MM.1S (cell line): ENCODE measurements around the gene AP1G2.

Experiments used
- DNase-seq: peaks from one replicate; pipeline ENCODE4 v3.0.0-alpha.2; 2015
- H2AFZ ChIP-seq: fragments of 300-600 bp; sonication (generic); 2 replicates; pipeline ENCODE4 v1.6.0; 2016; ENCODE audit warnings: antibody characterized with exemption, low read length
- H3F3A ChIP-seq: fragments of 300-600 bp; sonication (generic); 2 replicates; pipeline ENCODE4 v1.6.1; 2016; ENCODE audit warnings: mild to moderate bottlenecking, antibody characterized with exemption, low read length, moderate library complexity, mixed read lengths; ENCODE audit not compliant: insufficient read depth
- H3K27ac ChIP-seq: fragments of 300-600 bp; sonication (generic); 2 replicates; pipeline ENCODE4 v1.5.1; 2016; ENCODE audit warnings: mild to moderate bottlenecking, low read length
- H3K27me3 ChIP-seq: fragments of 300-600 bp; sonication (generic); replicated peaks from 2 replicates; pipeline ENCODE4 v1.6.0; 2016; ENCODE audit warnings: low read length; ENCODE audit not compliant: insufficient read depth
- H3K36me3 ChIP-seq: fragments of 300-600 bp; sonication (generic); replicated peaks from 2 replicates; pipeline ENCODE4 v1.6.1; 2016; ENCODE audit warnings: mild to moderate bottlenecking, low read length, mixed read lengths; ENCODE audit not compliant: insufficient read depth
- H3K4me1 ChIP-seq: fragments of 300-600 bp; sonication (generic); 2 replicates; pipeline ENCODE4 v1.6.1; 2016; ENCODE audit warnings: low read length, mixed read lengths
- H3K4me2 ChIP-seq: fragments of 300-600 bp; sonication (generic); 2 replicates; pipeline ENCODE4 v1.6.0; 2016; ENCODE audit warnings: low read depth, low read length
- H3K4me3 ChIP-seq: fragments of 300-600 bp; sonication (generic); 2 replicates; pipeline ENCODE4 v1.5.1; 2016; ENCODE audit warnings: low read length, mixed read lengths
- H3K79me2 ChIP-seq: fragments of 300-600 bp; sonication (generic); 2 replicates; pipeline ENCODE4 v1.6.1; 2016; ENCODE audit warnings: mixed run types, low read length, mixed read lengths
- H3K9ac ChIP-seq: fragments of 300-600 bp; sonication (generic); 2 replicates; pipeline ENCODE4 v1.6.1; 2016; ENCODE audit warnings: low read length, mixed read lengths
- H3K9me2 ChIP-seq: fragments of 300-600 bp; sonication (generic); replicated peaks from 2 replicates; pipeline ENCODE4 v1.6.1; 2016; ENCODE audit warnings: mild to moderate bottlenecking, low read length, mixed read lengths; ENCODE audit not compliant: insufficient read depth
- H3K9me3 ChIP-seq: fragments of 300-600 bp; sonication (generic); replicated peaks from 2 replicates; pipeline ENCODE4 v1.6.1; 2016; ENCODE audit warnings: mild to moderate bottlenecking, low read length, mixed read lengths; ENCODE audit not compliant: insufficient read depth
- H4K20me1 ChIP-seq: fragments of 300-600 bp; sonication (generic); 2 replicates; pipeline ENCODE4 v1.6.1; 2016; ENCODE audit warnings: mild to moderate bottlenecking, low read length, moderate library complexity, mixed read lengths; ENCODE audit not compliant: insufficient read depth
- CTCF ChIP-seq: fragments of 300-600 bp; sonication (generic); IDR thresholded peaks from 2 replicates; pipeline ENCODE4 v1.5.1; 2016; ENCODE audit warnings: antibody characterized with exemption, low read length, mixed read lengths
- EZH2 ChIP-seq: fragments of 300-600 bp; sonication (generic); optimal IDR thresholded peaks from 2 replicates; pipeline ENCODE3; 2017; ENCODE audit warnings: low read depth, mild to moderate bottlenecking, antibody characterized with exemption, low read length, mixed read lengths
- EZH2phosphoT487 ChIP-seq: fragments of 300-600 bp; sonication (generic); IDR thresholded peaks from 2 replicates; pipeline ENCODE4 v1.6.1; 2018; ENCODE audit warnings: antibody characterized with exemption, low read length

The AP1G2 gene

GRCh38 chr14:23579739-23580138, 12.1 kb upstream of the AP1G2 start:
- H3K9me3 ChIP-seq: no peaks in the 10 kb centered on the region
- H3K9ac ChIP-seq: no peak overlapping the region
- H3K27me3 ChIP-seq: 0 out of 2 replicates have a peak, but pooled peaks cover 8% of the 10 kb centered on the region
- no peaks in the 10 kb centered on the region for H3K79me2 ChIP-seq
- no peaks in the 10 kb centered on the region for H3K9me2 ChIP-seq
- no peak overlapping the region for H3K4me2 ChIP-seq
- H3K4me1 ChIP-seq: no peaks in the 10 kb centered on the region
- TF ChIP-seq CTCF (no peak), EZH2phosphoT487 (no peak), EZH2 (no peak)
- DNase-seq: no peak
- no peaks in the 10 kb centered on the region for H4K20me1 ChIP-seq
- no peak overlapping the region for H3K27ac ChIP-seq
- H2AFZ ChIP-seq: no peak overlapping the region
- no peak overlapping the region for H3K4me3 ChIP-seq
- H3K36me3 ChIP-seq: no peaks in the 10 kb centered on the region
- no peaks in the 10 kb centered on the region for H3F3A ChIP-seq

DNA sequence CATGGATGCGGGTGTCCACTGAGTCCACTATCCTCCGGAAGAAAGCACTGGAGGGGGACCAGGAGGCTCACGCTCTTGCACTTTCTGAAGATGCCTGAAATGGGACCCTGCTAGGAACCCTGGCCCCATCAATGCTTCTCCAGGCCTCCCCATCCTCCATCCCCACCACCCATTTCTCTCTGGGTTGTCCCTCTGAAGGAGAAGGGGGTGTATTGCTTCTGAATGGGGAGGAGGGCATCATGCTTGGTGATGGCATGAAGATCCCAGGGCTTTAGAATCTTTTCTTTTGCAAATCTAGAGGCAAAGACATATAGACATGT, 11.7 kb upstream of the AP1G2 start:
- Histone ChIP-seq H4K20me1 (no peaks in the 10 kb centered on the region), H2AFZ (no peak overlapping the region), H3K27me3 (0 out of 2 replicates have a peak, but pooled peaks cover 8% of the 10 kb centered on the region), H3K9ac (no peak overlapping the region), H3K36me3 (no peaks in the 10 kb centered on the region), H3K4me2 (no peak overlapping the region), H3K4me3 (no peak overlapping the region), H3K9me2 (no peaks in the 10 kb centered on the region), H3F3A (no peaks in the 10 kb centered on the region), H3K79me2 (no peaks in the 10 kb centered on the region), H3K4me1 (no peaks in the 10 kb centered on the region), H3K9me3 (no peaks in the 10 kb centered on the region), H3K27ac (no peak overlapping the region)
- TF ChIP-seq EZH2: no peak
- no peak for TF ChIP-seq CTCF
- no peak for TF ChIP-seq EZH2phosphoT487
- DNase-seq: no peak

DNA sequence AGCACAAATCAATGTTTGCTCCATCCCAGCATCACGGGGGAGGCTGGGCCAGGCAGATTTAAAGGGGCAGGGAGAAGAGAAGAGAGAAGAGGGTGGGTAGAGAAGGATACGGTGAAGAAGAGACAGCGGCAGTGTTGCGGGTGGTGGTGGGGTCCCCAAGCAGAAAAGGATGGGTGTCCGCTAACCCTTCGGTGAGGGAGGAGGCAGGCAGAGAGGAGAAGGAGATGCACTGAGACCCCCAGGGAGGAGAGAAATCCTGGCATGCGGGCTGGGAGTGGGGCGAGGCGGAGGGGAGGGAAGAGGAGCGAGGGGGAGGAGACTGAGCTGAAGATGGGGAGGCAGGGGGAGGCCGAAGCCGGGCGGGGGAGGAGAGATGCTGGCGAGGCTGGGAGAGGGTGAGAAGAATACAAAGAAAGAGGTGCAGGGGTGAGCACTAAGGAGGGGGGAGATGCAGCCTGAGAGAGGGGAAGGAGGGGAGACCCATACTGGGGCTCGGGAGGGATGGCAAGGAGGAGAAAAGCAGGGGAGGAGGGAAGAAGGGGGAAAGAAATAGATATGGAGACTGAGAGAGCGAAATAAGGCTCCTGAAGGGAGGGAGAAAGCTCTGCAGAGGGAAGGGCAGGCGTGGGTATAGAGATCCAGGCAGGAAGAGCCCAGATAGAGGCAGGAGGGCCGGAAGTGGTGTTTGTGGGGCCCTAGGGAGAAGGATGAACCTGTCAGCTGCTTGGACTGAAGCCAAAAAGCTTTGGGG, 11.1 kb upstream of the AP1G2 start, which contains the start of gene JPH4:
Gene JPH4 (minus strand): TSS at position 231 of the 751 bp plus-strand sequence. CDS start 1,337 bp downstream, outside the sequence.
- H4K20me1 ChIP-seq: no peaks in the 10 kb centered on the region
- no peak for TF ChIP-seq EZH2
- no peak for TF ChIP-seq CTCF
- TF ChIP-seq EZH2phosphoT487: no peak
- H3K4me1 ChIP-seq: no peaks in the 10 kb centered on the region
- no peak within 1 kb of the TSS for H3K4me3 ChIP-seq
- H3K9ac ChIP-seq: no peak within 1 kb of the TSS
- H3K27ac ChIP-seq: no peak within 1 kb of the TSS
- H3K9me2 ChIP-seq: no peaks in the 10 kb centered on the region
- H3F3A ChIP-seq: no peaks in the 10 kb centered on the region
- no peaks in the 10 kb centered on the region for H3K36me3 ChIP-seq
- DNase-seq: no peak
- H3K4me2 ChIP-seq: no peak within 1 kb of the TSS
- H3K79me2 ChIP-seq: no peaks in the 10 kb centered on the region
- 0 out of 2 replicates have a peak, but pooled peaks cover 8% of the 10 kb centered on the region for H3K27me3 ChIP-seq
- H3K9me3 ChIP-seq: no peaks in the 10 kb centered on the region
- no peak within 1 kb of the TSS for H2AFZ ChIP-seq
